ENCODE measurements around the gene ANP32A. TPM values are rescaled to one million over a fixed set of nuclear protein-coding genes. Genes with fewer than 3 reads are reported as not detected.

Gene ANP32A
- total RNA-seq, 1 donor: 52.8 TPM

- H3K4me1 ChIP-seq (ENCODE audit: insufficient read depth, low read length): peaks cover 21% of the 10 kb centered on the region
- no peaks in the 10 kb centered on the region for H3K9me3 ChIP-seq (ENCODE audit: low read depth, low read length)
- H3K4me3 ChIP-seq (ENCODE audit: low read length): no peak overlapping the region
- peaks cover 3% of the 10 kb centered on the region for H3K27me3 ChIP-seq (ENCODE audit: insufficient read depth, low read length)
Observed at GRCh38 chr15:68830141-68830785, 9.6 kb upstream of the ANP32A start.

DNA sequence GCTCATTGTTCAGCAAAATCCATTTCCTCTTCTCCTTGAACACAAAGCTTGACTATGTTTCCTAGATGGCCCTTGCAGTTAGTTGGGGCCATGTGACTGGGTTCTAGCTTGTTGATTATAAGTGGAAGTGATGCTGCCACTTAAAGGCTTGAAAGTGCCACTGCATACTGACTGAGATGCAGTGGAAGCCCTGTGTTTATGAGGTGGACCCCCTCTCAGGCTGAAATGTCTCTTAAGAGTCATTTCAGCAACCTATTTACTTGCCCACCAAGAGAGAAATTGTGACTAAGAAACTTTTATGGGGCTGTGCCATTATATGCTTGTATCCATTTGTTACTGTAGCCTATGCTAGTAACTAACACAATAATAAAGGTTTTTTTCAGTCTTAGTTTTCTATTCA, 8.4 kb upstream of the ANP32A start:
- no peak overlapping the region for H3K4me3 ChIP-seq (ENCODE audit: low read length)
- H3K9me3 ChIP-seq (ENCODE audit: low read depth, low read length): no peaks in the 10 kb centered on the region
- H3K4me1 ChIP-seq (ENCODE audit: insufficient read depth, low read length): peaks cover 14% of the 10 kb centered on the region
- H3K27me3 ChIP-seq (ENCODE audit: insufficient read depth, low read length): peaks cover 3% of the 10 kb centered on the region

GRCh38 chr15:68823561-68823960, 2.9 kb upstream of the ANP32A start:
- Histone ChIP-seq H3K4me3 (ENCODE audit: low read length) (no peak overlapping the region), H3K9me3 (ENCODE audit: low read depth, low read length) (no peaks in the 10 kb centered on the region), H3K4me1 (ENCODE audit: insufficient read depth, low read length) (peaks cover 13% of the 10 kb centered on the region), H3K27me3 (ENCODE audit: insufficient read depth, low read length) (no peaks in the 10 kb centered on the region)

- no peaks in the 10 kb centered on the region for H3K27me3 ChIP-seq (ENCODE audit: insufficient read depth, low read length)
- no peaks in the 10 kb centered on the region for H3K9me3 ChIP-seq (ENCODE audit: low read depth, low read length)
- H3K4me3 ChIP-seq (ENCODE audit: low read length): no peak overlapping the region
- peaks cover 10% of the 10 kb centered on the region for H3K4me1 ChIP-seq (ENCODE audit: insufficient read depth, low read length)
Observed at GRCh38 chr15:68822818-68823217, 2.1 kb upstream of the ANP32A start.

- Histone ChIP-seq H3K27me3 (ENCODE audit: insufficient read depth, low read length) (no peaks in the 10 kb centered on the region), H3K9me3 (ENCODE audit: low read depth, low read length) (no peaks in the 10 kb centered on the region), H3K4me1 (ENCODE audit: insufficient read depth, low read length) (peaks cover 13% of the 10 kb centered on the region), H3K4me3 (ENCODE audit: low read length) (peak overlapping the region; percentile 97)
Observed at GRCh38 chr15:68821841-68822381, 1.2 kb upstream of the ANP32A start.

DNA sequence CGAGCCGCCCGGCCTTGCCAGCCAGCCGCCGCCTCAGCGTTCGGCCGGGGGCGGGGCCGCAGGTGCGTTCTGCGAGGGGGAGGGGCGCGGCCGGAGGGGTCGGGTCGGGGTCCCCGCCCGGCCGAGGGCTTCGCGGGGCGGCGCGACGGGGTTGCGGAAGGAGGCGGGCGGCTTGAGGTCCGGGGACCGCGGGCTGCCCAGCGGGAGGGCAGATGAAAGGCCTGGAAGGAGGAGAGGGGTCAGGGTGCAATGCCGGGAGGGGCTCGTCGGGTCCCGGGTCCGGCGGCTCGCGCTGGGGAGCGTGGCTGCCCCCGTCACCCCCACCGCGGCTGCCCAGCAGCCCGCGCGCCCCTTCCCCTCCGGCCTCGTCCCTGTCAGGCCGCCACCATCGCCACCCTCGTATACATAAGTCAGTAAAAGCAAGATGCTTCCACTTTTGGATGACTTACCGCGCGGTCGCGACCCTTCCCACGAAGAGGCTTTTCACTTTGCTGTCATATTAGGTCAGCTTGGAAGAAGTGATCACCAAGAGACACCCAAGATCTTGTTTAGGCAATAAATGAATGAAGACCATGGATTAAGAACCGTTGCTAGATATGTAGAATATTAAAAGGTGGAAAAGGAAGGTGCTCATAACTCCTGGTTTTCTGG, 620 bp upstream of the ANP32A start:
- no peaks in the 10 kb centered on the region for H3K27me3 ChIP-seq (ENCODE audit: insufficient read depth, low read length)
- H3K4me1 ChIP-seq (ENCODE audit: insufficient read depth, low read length): peaks cover 19% of the 10 kb centered on the region
- peak overlapping the region; percentile 97 for H3K4me3 ChIP-seq (ENCODE audit: low read length)

DNA sequence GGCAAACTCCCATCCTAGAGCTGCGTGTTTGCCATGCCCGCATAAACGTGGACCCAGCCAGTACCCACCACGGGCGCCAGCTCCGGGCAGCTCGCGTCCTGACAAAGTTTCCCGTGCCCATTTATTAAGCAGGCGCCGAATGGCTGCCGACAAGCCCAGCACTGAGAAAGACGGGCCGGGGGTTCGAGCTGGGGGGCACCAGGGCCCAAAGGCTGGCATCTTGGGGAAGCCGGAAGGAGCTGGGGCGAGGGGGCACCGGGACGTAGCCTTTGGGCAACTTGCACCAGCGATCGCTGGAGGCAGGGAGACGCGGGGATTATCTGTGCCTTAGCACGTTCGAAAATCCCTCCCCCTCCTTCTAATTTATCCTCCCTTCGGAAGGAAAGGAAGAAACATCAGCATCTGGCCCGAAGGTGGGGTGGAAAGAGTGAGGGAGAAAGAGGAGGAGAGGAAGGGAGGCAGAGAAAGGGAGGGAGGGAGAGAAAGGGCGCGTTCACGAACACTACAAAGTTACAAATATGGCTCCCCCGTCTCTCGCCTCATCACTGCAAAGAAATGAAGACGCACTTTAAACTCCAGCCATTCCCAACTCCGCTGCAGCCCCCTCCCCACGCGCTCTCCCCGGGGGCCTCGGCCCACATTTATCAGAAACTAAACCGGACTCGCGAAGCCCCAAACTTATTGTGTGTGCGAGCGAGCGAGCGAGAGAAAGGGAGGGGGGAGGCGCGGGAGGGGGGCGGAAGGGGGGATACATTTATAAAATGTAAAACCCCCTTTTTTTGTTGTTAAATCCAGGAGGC, 1.0 kb downstream of the ANP32A start:
- Histone ChIP-seq H3K4me3 (ENCODE audit: low read length) (peak overlapping the region; percentile 97), H3K4me1 (ENCODE audit: insufficient read depth, low read length) (peaks cover 36% of the 10 kb centered on the region), H3K27me3 (ENCODE audit: insufficient read depth, low read length) (no peaks in the 10 kb centered on the region), H3K9me3 (ENCODE audit: low read depth, low read length) (no peaks in the 10 kb centered on the region)

More for the DNA sequence above, 620 bp upstream of the ANP32A start:
- H3K9me3 ChIP-seq (ENCODE audit: low read depth, low read length): no peaks in the 10 kb centered on the region

DNA sequence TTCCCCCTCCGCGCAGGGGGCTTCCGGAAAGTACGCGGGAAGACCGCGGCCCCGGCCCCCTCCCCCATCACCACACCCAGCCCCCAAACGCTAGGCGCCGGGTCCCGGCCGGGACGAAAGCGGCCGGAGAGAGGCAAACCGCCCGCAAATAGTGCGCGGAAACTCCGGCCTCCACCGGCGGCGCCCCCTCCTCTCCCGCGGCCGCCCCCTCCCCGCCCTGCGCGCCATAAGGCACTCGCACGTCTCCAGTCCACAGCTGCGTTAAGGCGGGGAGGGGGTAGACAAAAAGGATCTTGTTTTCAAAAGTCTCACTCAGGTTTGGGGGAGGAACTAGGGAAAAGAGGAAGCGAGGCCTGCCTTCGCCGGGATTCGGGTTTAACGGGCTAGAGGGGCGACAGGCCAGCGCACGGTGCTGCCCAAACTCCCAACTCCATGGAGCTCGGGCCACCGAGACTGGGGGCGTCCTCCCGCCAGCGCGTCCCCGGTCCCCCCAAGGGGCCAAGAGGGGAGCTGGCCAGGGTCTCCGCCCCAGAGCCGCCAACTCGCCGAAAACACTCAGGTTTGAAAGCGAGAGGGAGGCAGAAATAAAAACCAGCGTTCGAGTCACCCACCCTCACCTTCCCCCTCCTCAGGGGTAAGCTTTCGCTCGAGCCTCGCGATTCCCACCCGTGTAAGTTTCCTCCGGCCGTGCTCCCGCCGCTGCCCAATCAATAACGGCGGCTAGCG, 1.8 kb downstream of the ANP32A start:
- Histone ChIP-seq H3K4me1 (ENCODE audit: insufficient read depth, low read length) (peaks cover 43% of the 10 kb centered on the region), H3K4me3 (ENCODE audit: low read length) (peak overlapping the region; percentile 97), H3K9me3 (ENCODE audit: low read depth, low read length) (no peaks in the 10 kb centered on the region), H3K27me3 (ENCODE audit: insufficient read depth, low read length) (no peaks in the 10 kb centered on the region)

DNA sequence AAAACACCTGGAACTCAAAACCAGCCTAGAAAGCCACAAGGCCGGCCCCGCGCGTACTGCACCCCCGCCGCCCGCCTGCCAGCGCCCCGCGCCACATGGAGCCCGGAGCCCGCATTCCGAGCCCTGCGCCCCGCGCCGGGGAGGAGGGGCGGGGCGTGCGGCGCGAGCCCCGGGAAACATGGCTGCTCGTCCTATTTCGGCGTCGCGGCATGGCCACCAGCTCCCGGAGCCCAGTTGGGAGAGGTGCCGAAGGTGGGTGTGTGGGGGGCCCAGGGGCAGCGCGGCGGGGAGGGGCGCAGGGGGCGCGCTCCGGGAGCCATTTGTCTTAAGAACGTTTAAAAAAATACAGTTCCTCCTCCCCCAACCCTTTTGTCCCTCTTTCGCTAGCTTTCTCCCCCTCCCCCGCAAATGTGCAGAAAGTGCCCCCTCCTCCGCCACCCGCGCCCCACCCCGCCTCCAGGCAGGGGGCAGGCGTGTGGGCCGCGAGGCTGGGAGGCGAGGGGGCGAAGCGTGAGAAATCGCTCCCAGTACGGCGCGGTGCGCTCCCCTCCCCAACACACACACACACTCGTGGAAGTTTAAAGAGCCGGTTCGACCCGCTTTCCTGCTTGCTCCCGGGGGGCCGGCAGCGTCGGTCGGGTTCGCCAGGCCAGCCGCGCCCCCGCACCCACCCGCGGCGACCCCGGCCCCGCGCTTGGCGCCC, 2.5 kb downstream of the ANP32A start:
- no peaks in the 10 kb centered on the region for H3K27me3 ChIP-seq (ENCODE audit: insufficient read depth, low read length)
- H3K4me1 ChIP-seq (ENCODE audit: insufficient read depth, low read length): peaks cover 50% of the 10 kb centered on the region
- peak overlapping the region; percentile 97 for H3K4me3 ChIP-seq (ENCODE audit: low read length)
- H3K9me3 ChIP-seq (ENCODE audit: low read depth, low read length): no peaks in the 10 kb centered on the region

- Histone ChIP-seq H3K9me3 (ENCODE audit: low read depth, low read length) (no peaks in the 10 kb centered on the region), H3K4me1 (ENCODE audit: insufficient read depth, low read length) (peaks cover 52% of the 10 kb centered on the region), H3K27me3 (ENCODE audit: insufficient read depth, low read length) (no peaks in the 10 kb centered on the region), H3K4me3 (ENCODE audit: low read length) (peak overlapping the region; percentile 97)
Observed at GRCh38 chr15:68817304-68818065, 3.2 kb downstream of the ANP32A start.

GRCh38 chr15:68816795-68817303, 3.8 kb downstream of the ANP32A start:
- peaks cover 56% of the 10 kb centered on the region for H3K4me1 ChIP-seq (ENCODE audit: insufficient read depth, low read length)
- no peaks in the 10 kb centered on the region for H3K9me3 ChIP-seq (ENCODE audit: low read depth, low read length)
- no peaks in the 10 kb centered on the region for H3K27me3 ChIP-seq (ENCODE audit: insufficient read depth, low read length)
- H3K4me3 ChIP-seq (ENCODE audit: low read length): peak overlapping the region; percentile 97

DNA sequence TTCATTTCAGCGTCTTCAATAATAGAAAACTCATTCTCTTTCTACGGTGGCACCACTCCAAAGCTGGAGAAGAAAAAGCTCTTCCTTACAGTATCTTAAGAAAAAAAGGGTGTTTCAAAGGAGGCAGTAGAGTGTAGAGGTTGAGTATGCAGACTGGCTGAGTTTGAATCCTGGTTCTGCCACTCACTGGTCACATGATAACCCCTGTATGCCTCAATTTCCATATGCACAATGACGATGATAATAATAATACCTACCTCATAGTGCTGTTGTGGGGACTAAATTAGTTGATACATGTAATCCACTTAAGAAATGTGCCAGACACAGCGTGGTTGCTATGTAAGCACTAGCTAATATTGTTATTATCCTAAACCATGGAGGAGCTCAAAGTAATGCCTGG, 4.5 kb downstream of the ANP32A start:
- no peak overlapping the region for H3K4me3 ChIP-seq (ENCODE audit: low read length)
- peaks cover 58% of the 10 kb centered on the region for H3K4me1 ChIP-seq (ENCODE audit: insufficient read depth, low read length)
- H3K27me3 ChIP-seq (ENCODE audit: insufficient read depth, low read length): no peaks in the 10 kb centered on the region
- H3K9me3 ChIP-seq (ENCODE audit: low read depth, low read length): no peaks in the 10 kb centered on the region

GRCh38 chr15:68815598-68815997, 5.1 kb downstream of the ANP32A start:
- Histone ChIP-seq H3K27me3 (ENCODE audit: insufficient read depth, low read length) (no peaks in the 10 kb centered on the region), H3K9me3 (ENCODE audit: low read depth, low read length) (no peaks in the 10 kb centered on the region), H3K4me1 (ENCODE audit: insufficient read depth, low read length) (peaks cover 62% of the 10 kb centered on the region)

More at GRCh38 chr15:68815598-68815997, 5.1 kb downstream of the ANP32A start:
- no peak overlapping the region for H3K4me3 ChIP-seq (ENCODE audit: low read length)
